ENCODE measurements around the gene DACT3.

The DACT3 gene

DNA sequence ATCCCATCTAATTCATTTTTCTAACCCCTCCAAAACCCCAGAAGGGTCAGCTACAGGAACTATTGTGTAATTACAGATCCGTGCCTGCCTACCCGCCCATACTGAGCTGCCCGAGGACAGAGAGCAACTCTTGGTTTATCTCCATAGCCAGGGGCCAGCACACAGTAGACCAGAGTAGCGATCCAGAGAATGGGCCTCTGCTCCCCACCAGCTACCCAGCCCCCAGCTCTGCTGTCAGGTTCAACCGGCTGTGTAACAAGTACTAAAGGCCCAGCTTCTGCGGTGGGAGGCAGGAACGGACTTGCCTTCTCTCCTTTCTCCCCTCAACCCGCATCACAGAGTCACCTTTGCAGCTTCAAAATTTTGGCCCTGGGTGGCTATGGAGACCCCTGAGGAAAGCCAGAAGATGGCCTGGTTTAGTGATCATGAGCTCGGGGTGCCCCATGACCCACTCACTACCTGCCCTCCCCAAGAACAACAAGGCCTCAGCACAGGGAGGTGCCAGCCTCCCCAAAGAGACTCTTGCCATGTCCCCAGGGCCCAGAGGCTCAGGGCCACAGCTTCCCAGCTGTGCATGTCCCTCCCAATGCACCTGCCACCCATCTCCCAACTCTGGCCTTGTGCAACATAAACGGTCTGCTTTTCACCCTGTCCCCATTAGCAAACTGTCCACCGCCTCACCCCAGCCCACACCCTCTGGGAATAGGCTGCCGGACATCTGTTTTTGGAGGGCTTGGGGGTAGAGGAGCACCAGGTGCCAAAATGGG is 54.1 kb downstream of the DACT3 start:
- H3K27me3 ChIP-seq (ENCODE audit: insufficient read depth, poor library complexity, severe bottlenecking), result no peaks in the 10 kb centered on the region
- TF ChIP-seq CTCF (IDR thresholded peaks at IDR 0.05; ENCODE audit: poor library complexity, severe bottlenecking), result no peak
- no peak for ATAC-seq (ENCODE audit: low read depth)
- H3K27ac ChIP-seq (ENCODE audit: poor library complexity, severe bottlenecking), result no peak overlapping the region
- DNase-seq (ENCODE audit: low spot score), result no peak
- no peaks in the 10 kb centered on the region for H3K9me3 ChIP-seq (ENCODE audit: severe bottlenecking)
- no peak overlapping the region for H3K4me3 ChIP-seq (ENCODE audit: severe bottlenecking)
- H3K36me3 ChIP-seq (ENCODE audit: low read depth), result peaks cover 55% of the 10 kb centered on the region
- peaks cover 4% of the 10 kb centered on the region for H3K4me1 ChIP-seq (ENCODE audit: insufficient read depth, poor library complexity, severe bottlenecking)

GRCh38 chr19:46606019-46606418 is 55.0 kb downstream of the DACT3 start:
- Histone ChIP-seq H3K36me3 (ENCODE audit: low read depth) (peaks cover 55% of the 10 kb centered on the region), H3K4me1 (ENCODE audit: insufficient read depth, poor library complexity, severe bottlenecking) (peaks cover 4% of the 10 kb centered on the region), H3K9me3 (ENCODE audit: severe bottlenecking) (no peaks in the 10 kb centered on the region), H3K27ac (ENCODE audit: poor library complexity, severe bottlenecking) (no peak overlapping the region), H3K27me3 (ENCODE audit: insufficient read depth, poor library complexity, severe bottlenecking) (no peaks in the 10 kb centered on the region), H3K4me3 (ENCODE audit: severe bottlenecking) (no peak overlapping the region)
- no peak for TF ChIP-seq CTCF (IDR thresholded peaks at IDR 0.05; ENCODE audit: poor library complexity, severe bottlenecking)
- ATAC-seq (ENCODE audit: low read depth), result no peak
- no peak for DNase-seq (ENCODE audit: low spot score)

- DNase-seq (ENCODE audit: low spot score) (no peak), ATAC-seq (ENCODE audit: low read depth) (no peak)
- peaks cover 4% of the 10 kb centered on the region for H3K4me1 ChIP-seq (ENCODE audit: insufficient read depth, poor library complexity, severe bottlenecking)
- no peak overlapping the region for H3K27ac ChIP-seq (ENCODE audit: poor library complexity, severe bottlenecking)
- H3K36me3 ChIP-seq (ENCODE audit: low read depth), result peaks cover 55% of the 10 kb centered on the region
- no peaks in the 10 kb centered on the region for H3K9me3 ChIP-seq (ENCODE audit: severe bottlenecking)
- no peaks in the 10 kb centered on the region for H3K27me3 ChIP-seq (ENCODE audit: insufficient read depth, poor library complexity, severe bottlenecking)
- TF ChIP-seq CTCF (IDR thresholded peaks at IDR 0.05; ENCODE audit: poor library complexity, severe bottlenecking), result no peak
- H3K4me3 ChIP-seq (ENCODE audit: severe bottlenecking), result no peak overlapping the region
Measured at GRCh38 chr19:46605356-46605821, 55.6 kb downstream of the DACT3 start.

GRCh38 chr19:46604781-46605355 is 56.1 kb downstream of the DACT3 start:
- no peaks in the 10 kb centered on the region for H3K9me3 ChIP-seq (ENCODE audit: severe bottlenecking)
- H3K27me3 ChIP-seq (ENCODE audit: insufficient read depth, poor library complexity, severe bottlenecking), result no peaks in the 10 kb centered on the region
- peaks cover 4% of the 10 kb centered on the region for H3K4me1 ChIP-seq (ENCODE audit: insufficient read depth, poor library complexity, severe bottlenecking)
- no peak overlapping the region for H3K27ac ChIP-seq (ENCODE audit: poor library complexity, severe bottlenecking)
- no peak for DNase-seq (ENCODE audit: low spot score)
- no peak for TF ChIP-seq CTCF (IDR thresholded peaks at IDR 0.05; ENCODE audit: poor library complexity, severe bottlenecking)
- peaks cover 55% of the 10 kb centered on the region for H3K36me3 ChIP-seq (ENCODE audit: low read depth)
- H3K4me3 ChIP-seq (ENCODE audit: severe bottlenecking), result no peak overlapping the region
- ATAC-seq (ENCODE audit: low read depth), result no peak

- no peak overlapping the region for H3K27ac ChIP-seq (ENCODE audit: poor library complexity, severe bottlenecking)
- H3K27me3 ChIP-seq (ENCODE audit: insufficient read depth, poor library complexity, severe bottlenecking), result no peaks in the 10 kb centered on the region
- H3K4me1 ChIP-seq (ENCODE audit: insufficient read depth, poor library complexity, severe bottlenecking), result peaks cover 4% of the 10 kb centered on the region
- DNase-seq (ENCODE audit: low spot score), result no peak
- H3K4me3 ChIP-seq (ENCODE audit: severe bottlenecking), result no peak overlapping the region
- peaks cover 48% of the 10 kb centered on the region for H3K36me3 ChIP-seq (ENCODE audit: low read depth)
- ATAC-seq (ENCODE audit: low read depth), result no peak
- no peak for TF ChIP-seq CTCF (IDR thresholded peaks at IDR 0.05; ENCODE audit: poor library complexity, severe bottlenecking)
- H3K9me3 ChIP-seq (ENCODE audit: severe bottlenecking), result no peaks in the 10 kb centered on the region
Measured at GRCh38 chr19:46603752-46604231, 57.2 kb downstream of the DACT3 start.

Data from RWPE2 (cell line).